Osteoblast (primary cell): Measurements from ENCODE around the gene CSF1R. TPM values are rescaled to one million over a fixed set of nuclear protein-coding genes. Genes with fewer than 3 reads are reported as not detected.
A peak's percentile ranks its signal among the peaks of the same experiment; 100 is the strongest.

ENCODE experiments used
- DNase-seq: peaks from one replicate; pipeline ENCODE4 v3.0.0; 2011; ENCODE audit warnings: low spot score, mixed read lengths; ENCODE audit not compliant: insufficient read length; ENCODE audit errors: missing footprints
- H2AFZ ChIP-seq: 2 replicates; pipeline ENCODE4 v1.6.0; 2011; ENCODE audit warnings: mild to moderate bottlenecking, low read length
- H3K27ac ChIP-seq: 2 replicates; pipeline ENCODE4 v1.5.1; 2011; ENCODE audit warnings: mild to moderate bottlenecking, low read depth, low read length, moderate library complexity
- H3K27me3 ChIP-seq: 2 replicates; pipeline ENCODE4 v1.6.0; 2012; ENCODE audit warnings: mild to moderate bottlenecking, control low read depth, inconsistent platforms, low read length, moderate library complexity; ENCODE audit not compliant: insufficient read depth
- H3K36me3 ChIP-seq: 2 replicates; pipeline ENCODE4 v1.5.1; 2011; ENCODE audit warnings: mild to moderate bottlenecking, low read length, control low read depth, moderate library complexity; ENCODE audit not compliant: insufficient read depth
- H3K4me1 ChIP-seq: 2 replicates; pipeline ENCODE4 v1.5.1; 2011; ENCODE audit warnings: mild to moderate bottlenecking, low read length, control low read depth, moderate library complexity; ENCODE audit not compliant: insufficient read depth
- H3K4me2 ChIP-seq: 2 replicates; pipeline ENCODE4 v1.6.0; 2011; ENCODE audit warnings: mild to moderate bottlenecking, low read length; ENCODE audit not compliant: insufficient read depth
- H3K4me3 ChIP-seq: fragments of 200-600 bp; sonication (generic); 3 replicates; pipeline ENCODE4 v1.5.1; 2012; ENCODE audit warnings: mild to moderate bottlenecking, low read length, inconsistent platforms; ENCODE audit not compliant: insufficient read depth
- H3K79me2 ChIP-seq: 2 replicates; pipeline ENCODE4 v1.6.0; 2012; ENCODE audit warnings: mild to moderate bottlenecking, low read length, control low read depth, inconsistent platforms; ENCODE audit not compliant: insufficient read depth
- H3K9me3 ChIP-seq: 2 replicates; pipeline ENCODE4 v1.5.1; 2011; ENCODE audit warnings: low read depth, low read length, control low read depth
- H4K20me1 ChIP-seq: 2 replicates; pipeline ENCODE4 v1.6.0; 2012; ENCODE audit warnings: mild to moderate bottlenecking, low read length, control low read depth; ENCODE audit not compliant: insufficient read depth
- CTCF ChIP-seq: IDR thresholded peaks from 2 replicates; pipeline ENCODE4 v1.5.1; 2011; ENCODE audit warnings: mild to moderate bottlenecking, low read depth, low read length, moderate library complexity; ENCODE audit errors: extremely low read depth
- total RNA-seq: library from RNA; depleted of rRNA; stranded (reverse); fragments of >200 nt; gene quantifications from 2 replicates; pipeline ENCODE4 v1.2.3, GENCODE V29; 2012

Gene CSF1R
- total RNA-seq, 1 donor: 0.36 TPM

GRCh38 chr5:150056075-150056443 is 30.3 kb downstream of the CSF1R start:
- H3K9me3 ChIP-seq: no peaks in the 10 kb centered on the region
- TF ChIP-seq CTCF: no peak
- no peak overlapping the region for H2AFZ ChIP-seq
- no peak overlapping the region for H3K27ac ChIP-seq
- peaks cover 30% of the 10 kb centered on the region for H3K4me1 ChIP-seq
- peaks cover 42% of the 10 kb centered on the region for H3K36me3 ChIP-seq
- H4K20me1 ChIP-seq: no peaks in the 10 kb centered on the region
- H3K4me3 ChIP-seq: no peak overlapping the region
- peaks cover 2% of the 10 kb centered on the region for H3K79me2 ChIP-seq
- no peaks in the 10 kb centered on the region for H3K27me3 ChIP-seq
- DNase-seq: peak; percentile 35
- no peak overlapping the region for H3K4me2 ChIP-seq

DNA sequence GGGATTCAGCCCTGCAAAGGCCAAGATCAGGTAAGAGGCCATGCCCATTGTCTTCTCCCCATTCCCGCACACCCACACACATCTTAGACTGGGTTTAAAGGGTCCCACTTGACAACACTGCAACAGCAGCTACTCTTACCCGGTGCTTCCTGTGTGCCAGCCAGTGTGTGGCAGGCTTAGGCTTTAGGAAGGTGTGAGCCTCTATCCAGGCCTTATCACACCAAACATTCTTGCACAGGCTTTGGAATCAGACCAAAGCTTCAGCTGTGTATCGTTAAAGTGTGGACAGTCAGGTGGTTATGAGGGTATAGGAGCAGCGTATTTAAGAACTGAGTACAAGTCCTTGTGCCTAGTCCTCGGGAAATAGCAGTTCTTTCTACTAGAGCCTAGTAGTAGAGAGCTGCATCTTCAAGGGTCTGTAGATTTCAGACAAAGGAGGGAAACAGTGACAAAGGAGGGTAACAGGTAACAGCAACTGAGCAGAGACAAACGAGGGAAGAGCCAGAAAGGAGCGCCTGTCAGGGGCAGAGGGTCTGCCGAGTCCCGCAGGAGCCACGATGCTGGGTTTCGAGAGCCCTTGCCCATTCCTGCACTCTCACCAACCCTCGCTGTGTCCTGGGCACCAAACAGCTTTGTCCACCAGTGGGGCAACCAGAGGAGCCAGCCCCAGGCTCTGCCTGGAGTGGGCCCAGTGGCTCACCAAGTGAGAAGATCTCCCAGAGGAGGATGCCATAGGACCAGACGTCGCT is 30.9 kb downstream of the CSF1R start:
- H3K79me2 ChIP-seq: peaks cover 2% of the 10 kb centered on the region
- H3K4me2 ChIP-seq: no peak overlapping the region
- peak; percentile 35 for DNase-seq
- no peak for TF ChIP-seq CTCF
- peaks cover 30% of the 10 kb centered on the region for H3K4me1 ChIP-seq
- peaks cover 47% of the 10 kb centered on the region for H3K36me3 ChIP-seq
- no peaks in the 10 kb centered on the region for H3K27me3 ChIP-seq
- H2AFZ ChIP-seq: no peak overlapping the region
- no peak overlapping the region for H3K27ac ChIP-seq
- no peaks in the 10 kb centered on the region for H4K20me1 ChIP-seq
- no peak overlapping the region for H3K4me3 ChIP-seq
- no peaks in the 10 kb centered on the region for H3K9me3 ChIP-seq

DNA sequence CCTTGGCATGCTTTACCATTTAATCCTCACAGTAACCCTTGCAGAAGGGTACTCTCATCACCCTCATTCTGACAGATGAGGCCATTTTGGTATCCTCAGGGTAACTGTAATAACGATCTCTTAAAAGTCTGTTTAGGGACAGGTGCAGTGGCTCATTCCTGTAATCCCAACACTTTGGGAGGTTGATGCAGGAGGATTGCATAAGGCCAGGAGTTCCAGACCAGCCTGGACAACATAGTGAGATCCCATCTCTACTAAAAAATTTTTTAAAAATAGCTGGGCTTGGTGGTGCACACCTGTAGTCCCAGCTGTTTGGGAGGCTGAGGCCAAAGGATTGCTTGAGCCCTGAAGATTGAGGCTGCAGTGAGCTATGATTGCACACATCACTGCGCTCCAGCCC is 31.8 kb downstream of the CSF1R start:
- Histone ChIP-seq H2AFZ (no peak overlapping the region), H3K27me3 (no peaks in the 10 kb centered on the region), H3K36me3 (peaks cover 57% of the 10 kb centered on the region), H3K4me3 (no peak overlapping the region), H4K20me1 (no peaks in the 10 kb centered on the region), H3K27ac (no peak overlapping the region), H3K79me2 (peaks cover 2% of the 10 kb centered on the region), H3K4me1 (peaks cover 39% of the 10 kb centered on the region), H3K4me2 (no peak overlapping the region), H3K9me3 (no peaks in the 10 kb centered on the region)
- no peak for TF ChIP-seq CTCF
- no peak for DNase-seq

- no peak for DNase-seq
- Histone ChIP-seq H3K4me3 (no peak overlapping the region), H3K36me3 (peaks cover 64% of the 10 kb centered on the region), H4K20me1 (no peaks in the 10 kb centered on the region), H3K79me2 (peaks cover 2% of the 10 kb centered on the region), H2AFZ (no peak overlapping the region), H3K4me1 (peaks cover 36% of the 10 kb centered on the region), H3K4me2 (no peak overlapping the region), H3K9me3 (no peaks in the 10 kb centered on the region), H3K27ac (peak overlapping the region; percentile 73), H3K27me3 (no peaks in the 10 kb centered on the region)
- TF ChIP-seq CTCF: no peak
These were observed 32.5 kb downstream of the CSF1R start for GRCh38 chr5:150053713-150054392.
